Stimulated activated CD4-positive, alpha-beta T cell treated with anti-CD3 and anti-CD28 coated beads, Interleukin-1b, Interleukin-23, amount 100 ng/mL, for 1 hour (primary cell): Measurements from ENCODE around the gene AMPD3.

Experiments used
- DNase-seq, 2 donors: peaks; one replicate each; pipeline ENCODE4 v3.0.0-alpha.2; 2020; ENCODE audit warnings: low read depth in 2 of 2

AMPD3 gene

GRCh38 chr11:10503221-10503620 is 48.2 kb downstream of the AMPD3 start:
- DNase-seq = no peak

- no peak for DNase-seq
Observed at GRCh38 chr11:10503777-10504480, 48.9 kb downstream of the AMPD3 start.

- DNase-seq = no peak
Observed at GRCh38 chr11:10504490-10504889, 49.4 kb downstream of the AMPD3 start.

- no peak for DNase-seq
Observed at GRCh38 chr11:10505278-10506007, 50.4 kb downstream of the AMPD3 start.

- no peak for DNase-seq
Observed at GRCh38 chr11:10506008-10506370, 50.9 kb downstream of the AMPD3 start.

- DNase-seq = no peak
Observed at GRCh38 chr11:10511181-10511621, 56.1 kb downstream of the AMPD3 start.

GRCh38 chr11:10514202-10514601 is 59.1 kb downstream of the AMPD3 start:
- DNase-seq = no peak

- DNase-seq = no peak
Observed at GRCh38 chr11:10514709-10515108, 59.6 kb downstream of the AMPD3 start.

GRCh38 chr11:10515418-10515817 is 60.4 kb downstream of the AMPD3 start:
- no peak for DNase-seq

- DNase-seq = no peak
Observed at GRCh38 chr11:10518123-10518522, 63.1 kb downstream of the AMPD3 start.

- no peak for DNase-seq
Observed at GRCh38 chr11:10518891-10519290, 63.8 kb downstream of the AMPD3 start.

GRCh38 chr11:10519630-10520029 is 64.6 kb downstream of the AMPD3 start:
- no peak for DNase-seq

- DNase-seq = no peak
Observed at GRCh38 chr11:10520562-10520961, 65.5 kb downstream of the AMPD3 start.

GRCh38 chr11:10522276-10522675 is 67.2 kb downstream of the AMPD3 start:
- DNase-seq = no peak

GRCh38 chr11:10522921-10523320 is 67.9 kb downstream of the AMPD3 start:
- DNase-seq = no peak

- DNase-seq = no peak
Observed at GRCh38 chr11:10524471-10524870, 69.4 kb downstream of the AMPD3 start.

- no peak for DNase-seq
Observed at GRCh38 chr11:10526974-10527918, 72.2 kb downstream of the AMPD3 start.

GRCh38 chr11:10528121-10528520 is 73.1 kb downstream of the AMPD3 start:
- no peak for DNase-seq

- DNase-seq = no peak
Observed at GRCh38 chr11:10529279-10529678, 74.2 kb downstream of the AMPD3 start.

GRCh38 chr11:10532526-10532925 is 77.5 kb downstream of the AMPD3 start:
- DNase-seq = no peak

GRCh38 chr11:10533323-10533722 is 78.3 kb downstream of the AMPD3 start:
- no peak for DNase-seq

GRCh38 chr11:10534316-10534715 is 79.3 kb downstream of the AMPD3 start:
- DNase-seq = no peak
